Epidermal melanocyte (primary cell): ENCODE results near the gene MAGI1.

Experiments used
- DNase-seq: peaks from one replicate; pipeline ENCODE4 v3.0.0; 2011; ENCODE audit warnings: low spot score; ENCODE audit not compliant: insufficient read length

The MAGI1 gene

DNA sequence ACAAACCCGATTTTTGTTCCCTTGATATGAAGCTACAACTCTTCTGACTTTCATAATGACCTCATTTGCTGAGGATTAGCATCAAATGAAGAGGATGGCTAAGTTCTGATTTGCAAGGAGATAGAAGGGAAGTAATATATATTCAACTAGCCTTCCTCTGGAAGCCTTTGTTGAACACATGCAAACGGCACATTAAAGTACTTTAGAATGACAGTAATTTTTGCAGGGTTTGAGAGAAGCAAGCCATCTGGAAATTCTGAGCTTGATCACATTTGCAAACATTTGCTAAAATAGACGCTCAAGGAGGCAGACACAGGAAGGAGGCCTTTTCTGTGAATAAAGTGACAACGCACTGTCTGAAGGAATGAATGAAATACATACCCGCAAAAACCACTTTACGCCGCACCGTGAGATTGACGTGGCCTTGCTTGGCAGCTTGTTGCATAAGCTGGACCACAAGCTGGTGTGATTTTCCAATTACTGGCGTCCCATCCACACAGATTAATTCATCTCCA is 657.2 kb downstream of the MAGI1 start:
- no peak for DNase-seq

DNA sequence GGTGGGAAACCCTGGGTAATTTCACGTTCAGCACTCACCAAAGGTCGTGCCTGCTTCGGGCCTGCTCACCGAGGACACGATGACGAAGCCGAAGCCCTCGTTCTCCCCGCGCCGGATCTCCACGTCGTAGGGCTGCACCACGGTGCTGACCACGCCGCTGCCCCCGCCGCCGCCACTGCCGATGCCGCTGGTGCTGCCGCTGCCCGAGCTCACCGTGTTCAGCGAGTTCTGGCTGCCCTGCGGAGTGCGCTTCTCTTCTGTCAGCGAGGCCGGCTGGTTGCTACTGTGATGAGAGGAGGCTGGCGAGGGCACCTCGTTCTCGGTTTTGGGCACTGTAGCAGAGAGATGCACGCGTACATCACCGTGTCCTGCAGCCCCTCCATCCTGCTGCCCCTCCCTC is 659.5 kb downstream of the MAGI1 start:
- no peak for DNase-seq

DNA sequence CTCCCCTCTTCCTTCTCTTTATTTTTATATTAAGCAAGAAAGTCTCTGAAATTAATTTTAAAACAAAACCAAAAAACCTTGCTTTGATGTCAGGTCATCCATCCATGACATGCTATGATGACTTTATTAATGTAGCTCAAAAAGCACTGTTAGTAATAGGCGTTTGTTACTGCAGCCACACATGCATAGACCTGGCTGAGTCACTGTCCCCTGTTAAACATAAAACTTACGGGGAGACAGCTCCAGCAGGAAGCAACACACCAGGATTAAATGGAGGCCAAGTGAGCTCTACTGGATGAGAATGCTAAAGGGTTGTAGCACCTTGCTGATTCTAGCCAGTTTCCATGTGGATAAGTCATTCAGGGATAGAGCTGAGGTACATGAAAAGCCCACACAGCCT is 661.1 kb downstream of the MAGI1 start:
- no peak for DNase-seq

- no peak for DNase-seq
Measured at GRCh38 chr3:65376426-65376825, 662.3 kb downstream of the MAGI1 start.

DNA sequence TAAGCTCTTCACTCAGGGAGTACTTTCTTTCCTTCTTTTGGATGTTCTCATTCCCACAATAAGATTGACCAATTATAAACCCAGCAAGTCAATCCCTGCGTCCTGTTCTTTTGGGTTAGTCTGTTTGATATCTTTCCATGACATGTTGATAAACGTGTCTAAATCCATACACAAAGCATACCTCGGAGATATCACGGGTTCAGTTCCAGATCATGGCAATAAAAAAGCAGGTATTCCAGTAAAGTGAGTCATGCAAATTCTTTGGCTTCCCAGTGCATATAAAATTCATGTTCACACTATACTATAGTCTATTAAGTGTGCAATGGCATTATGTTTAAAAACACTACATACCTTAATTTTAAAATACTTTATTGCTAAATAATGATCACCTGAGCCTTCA is 667.7 kb downstream of the MAGI1 start:
- DNase-seq, result no peak

DNA sequence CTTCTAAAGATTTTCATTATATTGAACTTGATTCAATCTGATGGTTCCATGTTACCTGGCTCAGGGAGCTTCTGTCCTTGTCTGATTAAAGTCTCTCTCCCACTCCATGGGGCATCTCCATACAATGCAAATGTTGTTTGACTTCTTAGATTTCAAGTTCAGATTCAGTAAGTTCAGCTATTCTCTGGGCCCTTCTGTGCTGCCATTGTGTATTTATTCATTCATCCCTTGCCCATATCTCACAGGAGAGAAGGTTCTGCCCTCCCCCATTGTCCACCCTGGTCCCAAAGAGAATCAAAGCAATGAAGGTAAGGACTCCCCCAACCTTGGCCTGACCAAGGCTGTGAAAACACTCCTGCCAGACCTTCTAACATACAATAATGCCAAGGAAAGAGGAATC is 669.9 kb downstream of the MAGI1 start:
- no peak for DNase-seq

- DNase-seq, result no peak
Measured at GRCh38 chr3:65362688-65363087, 676.0 kb downstream of the MAGI1 start.

GRCh38 chr3:65361448-65361847 is 677.3 kb downstream of the MAGI1 start:
- no peak for DNase-seq

DNA sequence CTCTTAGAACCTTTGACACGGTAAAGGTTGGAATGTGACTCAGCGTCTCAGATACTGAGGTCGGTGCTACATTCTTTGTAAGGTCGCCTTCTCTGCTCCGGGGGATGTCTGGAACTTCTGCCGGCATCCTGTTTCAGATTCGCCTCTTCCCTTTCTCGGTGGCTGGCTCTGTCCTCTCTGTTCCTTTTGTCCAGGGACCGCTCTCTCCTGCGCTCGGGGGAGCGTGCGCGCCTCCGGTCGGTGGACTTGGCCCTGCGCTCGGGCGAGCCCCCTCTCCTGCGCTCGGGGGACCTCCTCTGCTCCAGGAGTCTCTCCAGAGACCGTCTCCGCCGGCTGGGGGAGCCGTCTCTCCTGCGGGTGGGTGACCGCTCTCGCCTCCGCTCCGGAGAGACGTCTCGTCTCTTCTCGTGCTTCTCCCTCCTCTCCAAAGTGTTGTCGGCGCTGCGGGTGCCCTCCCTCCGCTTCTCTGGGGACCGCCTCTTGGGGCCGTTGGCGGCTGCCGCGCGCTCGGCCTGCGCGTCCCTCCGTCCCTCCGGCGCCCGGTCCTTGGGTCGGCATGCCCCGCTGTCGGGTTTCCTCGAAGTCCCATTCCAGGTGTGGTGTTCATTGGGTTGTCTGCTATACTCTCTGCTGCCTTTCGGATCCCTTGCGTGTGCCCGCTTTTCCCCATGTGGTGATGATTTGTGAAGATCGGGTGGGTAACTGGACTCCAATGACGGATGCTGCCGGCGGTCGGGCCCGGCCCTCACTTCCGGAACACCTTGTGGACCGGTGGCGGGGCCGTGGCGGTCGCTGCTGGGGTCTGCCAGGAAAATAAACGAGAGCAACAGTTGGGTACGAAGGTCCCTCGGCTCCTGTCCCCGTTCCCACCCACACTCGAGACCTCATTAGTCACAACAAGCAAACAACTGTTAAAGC is 682.1 kb downstream of the MAGI1 start:
- no peak for DNase-seq

DNA sequence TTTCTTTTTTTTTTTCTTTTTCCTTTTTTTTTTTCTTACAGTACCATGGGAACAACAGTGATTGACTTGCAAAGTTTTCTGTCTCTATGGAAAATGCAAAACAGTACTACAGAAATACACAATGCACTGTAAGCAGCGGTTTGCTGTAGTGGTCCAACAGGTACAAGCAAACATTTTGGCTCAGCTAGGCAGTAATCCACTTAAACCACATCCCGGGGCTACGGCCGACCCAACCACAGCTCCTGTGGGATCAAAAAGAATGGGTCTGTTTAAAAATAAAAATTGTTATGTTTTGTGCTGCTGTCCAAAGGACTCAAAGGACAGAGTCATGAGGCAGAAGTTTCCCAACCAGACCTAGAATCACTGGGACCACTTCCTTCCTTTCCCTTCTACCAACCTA is 683.8 kb downstream of the MAGI1 start:
- DNase-seq, result no peak

DNA sequence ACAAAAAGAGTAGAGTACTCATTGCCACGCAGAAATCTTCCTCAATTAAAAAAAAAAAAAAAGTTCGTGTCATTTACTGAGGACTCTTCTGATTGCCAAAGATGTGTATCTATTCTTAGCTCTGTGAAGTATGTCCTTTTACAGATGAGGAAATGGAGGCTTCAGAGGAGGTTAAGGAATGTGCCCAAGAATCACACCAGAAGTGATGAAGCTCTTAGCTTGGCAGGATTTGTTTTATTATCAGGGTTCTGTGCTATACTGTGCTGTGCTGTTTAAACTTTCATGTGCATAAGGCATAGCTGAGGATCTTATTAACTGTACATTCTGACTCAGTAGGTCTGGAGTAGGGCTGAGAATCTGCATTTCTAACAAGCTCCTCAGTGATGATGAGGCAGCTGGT is 685.8 kb downstream of the MAGI1 start:
- DNase-seq, result no peak

- DNase-seq, result no peak
Measured at GRCh38 chr3:65351753-65352152, 687.0 kb downstream of the MAGI1 start.

DNA sequence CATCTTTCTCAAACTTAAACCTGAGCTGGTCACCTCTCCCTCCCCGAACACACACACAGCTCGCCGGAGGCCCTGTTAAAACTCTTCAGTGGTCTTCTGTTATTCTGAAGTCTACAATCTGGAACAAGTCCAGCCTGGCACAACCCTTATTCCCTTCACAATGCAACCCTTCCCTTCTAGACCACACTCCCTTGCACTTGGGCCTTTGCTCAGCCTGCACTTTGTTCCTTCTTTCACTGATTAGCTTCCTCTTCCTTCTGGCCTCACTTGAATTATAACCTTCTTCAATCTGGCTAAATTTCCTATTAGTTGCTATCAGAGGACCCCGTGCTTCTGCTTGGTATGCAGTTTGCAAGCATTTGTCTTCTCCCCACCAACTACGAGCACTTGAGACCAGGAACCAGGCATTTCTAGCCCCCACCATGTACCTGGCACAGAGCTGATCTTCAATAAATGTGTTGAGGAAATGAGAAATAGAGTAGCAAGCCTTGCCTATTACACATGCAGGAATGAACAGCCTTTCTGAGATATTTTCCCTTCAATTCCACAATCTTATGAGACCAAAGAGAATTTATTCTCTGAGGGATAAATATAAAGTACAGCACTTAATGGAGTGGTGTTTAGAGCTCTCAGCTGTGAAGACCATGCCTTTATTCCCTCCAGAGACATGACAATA is 687.8 kb downstream of the MAGI1 start:
- DNase-seq, result no peak

- peak; percentile 66 for DNase-seq
Measured at GRCh38 chr3:65348398-65348995, 690.2 kb downstream of the MAGI1 start.

- no peak for DNase-seq
Measured at GRCh38 chr3:65347166-65347565, 691.6 kb downstream of the MAGI1 start.

DNA sequence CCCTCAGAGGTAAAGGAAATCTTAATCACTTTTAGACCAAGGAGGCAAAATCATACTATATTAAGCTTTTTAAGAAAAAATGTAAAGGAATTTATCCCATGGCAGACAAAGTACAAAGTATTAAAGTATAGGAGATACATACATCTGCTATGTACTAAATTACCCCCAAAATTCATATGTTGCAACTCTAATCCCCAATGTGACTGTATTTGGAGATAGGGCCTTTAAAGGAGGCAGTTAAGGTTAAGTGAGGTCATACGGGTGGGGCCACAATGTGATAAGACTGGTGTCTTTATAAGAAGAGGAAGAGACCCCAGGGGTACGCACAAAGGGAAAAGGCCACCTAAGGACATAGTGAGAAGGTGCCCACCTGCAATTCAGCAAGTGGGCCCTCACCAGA is 693.9 kb downstream of the MAGI1 start:
- DNase-seq, result no peak

DNA sequence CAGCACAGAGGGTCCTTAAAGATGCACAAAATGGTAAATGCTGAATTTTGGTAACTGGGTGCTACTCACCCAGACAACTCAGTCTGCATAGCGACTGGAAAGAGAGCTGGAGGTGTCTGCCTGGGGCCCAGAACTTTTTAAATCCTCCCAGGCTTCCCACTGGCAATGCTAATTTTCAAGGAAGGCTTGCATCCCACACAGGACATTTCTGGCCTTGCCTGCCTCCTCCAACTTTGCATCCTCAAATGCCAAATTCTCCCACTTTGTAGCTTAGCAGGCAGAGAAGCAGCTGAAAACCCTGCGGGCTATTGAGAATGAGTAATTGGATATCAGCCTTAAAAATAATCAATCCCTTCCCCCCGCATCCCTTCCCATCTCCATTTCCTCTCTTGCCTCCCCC is 694.3 kb downstream of the MAGI1 start:
- no peak for DNase-seq

GRCh38 chr3:65343736-65344135 is 695.0 kb downstream of the MAGI1 start:
- DNase-seq, result no peak

DNA sequence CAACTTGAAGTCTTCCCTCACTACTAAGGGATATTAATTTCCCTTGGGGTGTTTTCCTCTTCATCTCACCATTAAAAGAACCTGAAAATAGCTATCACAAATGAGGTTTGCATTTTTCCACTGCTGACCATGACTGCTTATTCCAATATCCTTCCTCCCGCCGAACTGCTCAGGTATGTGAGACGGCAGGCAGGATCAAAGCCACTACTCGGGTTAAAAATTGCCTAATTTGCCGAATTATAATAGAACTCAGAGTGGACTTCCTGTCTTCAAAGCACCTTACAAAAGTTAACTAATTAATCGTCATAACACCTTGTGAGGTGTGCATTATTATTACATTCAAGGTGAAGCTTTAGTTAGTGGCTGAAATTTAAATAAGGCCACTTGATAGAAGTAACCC is 695.7 kb downstream of the MAGI1 start:
- no peak for DNase-seq

GRCh38 chr3:65342084-65342683 is 696.5 kb downstream of the MAGI1 start:
- DNase-seq, result no peak

GRCh38 chr3:65339192-65339740 is 699.5 kb downstream of the MAGI1 start:
- DNase-seq, result no peak

- DNase-seq, result no peak
Measured at GRCh38 chr3:65338571-65338970, 700.1 kb downstream of the MAGI1 start.
